Lower lobe of right lung (tissue), 2 donors: Measurements from ENCODE around the gene PEMT. TPM values are rescaled to one million over a fixed set of nuclear protein-coding genes. Genes with fewer than 3 reads are reported as not detected.

ENCODE experiments used
- ATAC-seq, 2 donors: fragments of 200-7000 bp; cut with Tn5 transposase; one replicate each; pipeline ENCODE4 v1.9.1; 2020 to 2022; ENCODE audit warnings: mild to moderate bottlenecking in 2 of 2, moderate library complexity in 2 of 2
- DNase-seq: peaks from one replicate; pipeline ENCODE4 v3.0.0-alpha.2; 2020
- H3K27ac ChIP-seq: fragments of 200-600 bp; one replicate; pipeline ENCODE4 v1.8.0; 2022
- H3K27me3 ChIP-seq: fragments of 200-600 bp; one replicate; pipeline ENCODE4 v1.8.0; 2022; ENCODE audit warnings: low read depth
- H3K36me3 ChIP-seq: fragments of 200-600 bp; one replicate; pipeline ENCODE4 v1.8.0; 2022; ENCODE audit warnings: mild to moderate bottlenecking
- H3K4me1 ChIP-seq: fragments of 200-600 bp; one replicate; pipeline ENCODE4 v1.8.0; 2022
- H3K4me3 ChIP-seq: fragments of 200-600 bp; one replicate; pipeline ENCODE4 v1.8.0; 2022; ENCODE audit warnings: mild to moderate bottlenecking
- H3K9me3 ChIP-seq: fragments of 200-600 bp; one replicate; pipeline ENCODE4 v1.8.0; 2022
- intact Hi-C: fragments of 100-400 bp; cut with DNase I; formaldehyde crosslinking; loops from one replicate; pipeline ENCODE4 v1.11.0; 2022
- total RNA-seq: library from RNA; stranded (reverse); fragmentation: NEBNext Ultra II Directional; extraction: Animal tissue kit (Norgen Biotek cat#: 25700); gene quantifications from one replicate; pipeline ENCODE4 v1.2.1, GENCODE V29; 2021
- TF ChIP-seq, protein P1 (sequence below): fragments of 200-600 bp; IDR thresholded peaks from one replicate; pipeline ENCODE4 v1.8.0; 2022; ENCODE audit warnings: antibody characterized with exemption, mild to moderate bottlenecking
- donor health status: DM: no; HTN: yes; CAD: no; lungs with severe emphysema.

PEMT gene
- total RNA-seq, 1 donor from 2014 or later, result 20.1 TPM

GRCh38 chr17:17523001-17523730, 68.3 kb downstream of the PEMT start:
- Histone ChIP-seq H3K4me3 (no peak overlapping the region), H3K36me3 (peaks cover 12% of the 10 kb centered on the region), H3K27ac (no peak overlapping the region), H3K9me3 (no peaks in the 10 kb centered on the region), H3K4me1 (peaks cover 10% of the 10 kb centered on the region), H3K27me3 (no peaks in the 10 kb centered on the region)
- ATAC-seq (no peak), DNase-seq (no peak)
- TF ChIP-seq, protein P1, sequence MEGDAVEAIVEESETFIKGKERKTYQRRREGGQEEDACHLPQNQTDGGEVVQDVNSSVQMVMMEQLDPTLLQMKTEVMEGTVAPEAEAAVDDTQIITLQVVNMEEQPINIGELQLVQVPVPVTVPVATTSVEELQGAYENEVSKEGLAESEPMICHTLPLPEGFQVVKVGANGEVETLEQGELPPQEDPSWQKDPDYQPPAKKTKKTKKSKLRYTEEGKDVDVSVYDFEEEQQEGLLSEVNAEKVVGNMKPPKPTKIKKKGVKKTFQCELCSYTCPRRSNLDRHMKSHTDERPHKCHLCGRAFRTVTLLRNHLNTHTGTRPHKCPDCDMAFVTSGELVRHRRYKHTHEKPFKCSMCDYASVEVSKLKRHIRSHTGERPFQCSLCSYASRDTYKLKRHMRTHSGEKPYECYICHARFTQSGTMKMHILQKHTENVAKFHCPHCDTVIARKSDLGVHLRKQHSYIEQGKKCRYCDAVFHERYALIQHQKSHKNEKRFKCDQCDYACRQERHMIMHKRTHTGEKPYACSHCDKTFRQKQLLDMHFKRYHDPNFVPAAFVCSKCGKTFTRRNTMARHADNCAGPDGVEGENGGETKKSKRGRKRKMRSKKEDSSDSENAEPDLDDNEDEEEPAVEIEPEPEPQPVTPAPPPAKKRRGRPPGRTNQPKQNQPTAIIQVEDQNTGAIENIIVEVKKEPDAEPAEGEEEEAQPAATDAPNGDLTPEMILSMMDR, result no peak
- intact Hi-C loops, result no loop called here

- no peaks in the 10 kb centered on the region for H3K27me3 ChIP-seq
Observed at GRCh38 chr17:17520599-17521232, 70.8 kb downstream of the PEMT start.

DNA sequence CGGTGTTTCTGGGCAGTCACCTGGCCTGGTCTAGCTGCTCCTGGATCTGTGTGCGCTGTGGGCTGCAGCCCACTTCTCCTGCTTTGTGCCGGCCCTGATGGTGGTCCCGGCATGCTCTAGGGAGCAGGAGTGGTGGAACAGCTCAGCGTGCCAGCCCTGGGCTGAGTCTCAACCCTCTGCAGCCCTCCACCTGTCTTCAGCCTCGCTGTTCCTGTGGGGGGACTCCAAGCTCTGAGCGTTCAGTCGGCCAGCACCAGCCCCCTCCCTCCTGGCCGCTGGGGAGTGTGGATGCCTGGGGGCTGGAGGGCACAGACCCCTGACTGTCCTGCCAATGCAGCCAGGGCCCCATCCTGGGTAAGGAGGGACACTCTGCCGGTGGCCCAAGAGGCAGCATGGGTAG, 71.6 kb downstream of the PEMT start:
- Histone ChIP-seq H3K9me3 (no peaks in the 10 kb centered on the region), H3K27ac (no peak overlapping the region), H3K4me1 (no peaks in the 10 kb centered on the region), H3K27me3 (no peaks in the 10 kb centered on the region), H3K36me3 (peaks cover 12% of the 10 kb centered on the region), H3K4me3 (no peak overlapping the region)
- TF ChIP-seq, protein P1, result no peak
- DNase-seq (no peak), ATAC-seq (no peak)
- intact Hi-C loops, result no loop called here

More at GRCh38 chr17:17520599-17521232, 70.8 kb downstream of the PEMT start:
- TF ChIP-seq, protein P1, result no peak
- Histone ChIP-seq H3K4me1 (no peaks in the 10 kb centered on the region), H3K36me3 (peaks cover 12% of the 10 kb centered on the region), H3K9me3 (no peaks in the 10 kb centered on the region), H3K27ac (no peak overlapping the region), H3K4me3 (no peak overlapping the region)
- DNase-seq, result no peak
- no peak for ATAC-seq
- intact Hi-C loops, result no loop called here

- Histone ChIP-seq H3K36me3 (peaks cover 12% of the 10 kb centered on the region), H3K9me3 (no peaks in the 10 kb centered on the region), H3K27ac (no peak overlapping the region), H3K4me3 (no peak overlapping the region), H3K27me3 (no peaks in the 10 kb centered on the region), H3K4me1 (no peaks in the 10 kb centered on the region)
- no peak for DNase-seq
- no peak for ATAC-seq
- intact Hi-C loops, result no loop called here
- TF ChIP-seq, protein P1, result no peak
Observed at GRCh38 chr17:17518951-17519350, 72.6 kb downstream of the PEMT start.

DNA sequence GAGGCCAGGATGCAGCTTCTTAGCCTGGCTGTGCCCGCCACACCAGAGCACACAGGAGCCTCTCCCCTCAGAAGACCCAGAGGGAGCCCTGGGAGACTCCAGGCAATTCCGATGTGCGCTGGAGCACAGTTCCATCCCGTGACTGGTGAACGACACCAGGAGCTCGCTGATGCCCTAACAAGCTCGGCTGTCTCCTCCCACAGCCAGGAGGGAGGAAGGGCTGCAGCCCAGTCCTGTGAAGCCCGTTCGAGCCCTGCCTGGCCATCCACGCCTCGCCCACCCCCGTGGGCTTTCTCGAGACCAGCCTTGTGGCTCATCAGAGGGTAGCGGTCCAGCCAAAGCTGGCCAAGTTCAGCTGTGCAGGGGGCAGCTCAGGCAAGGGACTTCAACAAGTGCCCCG, 73.5 kb downstream of the PEMT start:
- Histone ChIP-seq H3K27ac (no peak overlapping the region), H3K36me3 (peaks cover 12% of the 10 kb centered on the region), H3K27me3 (no peaks in the 10 kb centered on the region), H3K9me3 (no peaks in the 10 kb centered on the region), H3K4me1 (no peaks in the 10 kb centered on the region), H3K4me3 (no peak overlapping the region)
- TF ChIP-seq, protein P1, result no peak
- no peak for DNase-seq
- intact Hi-C loops, result no loop called here
- no peak for ATAC-seq
